Ovary (tissue), 3 donors: ENCODE measurements around the gene TFF2.

Experiments used
- EP300 ChIP-seq: sonication (generic); formaldehyde crosslinking; IDR thresholded peaks from one replicate; pipeline ENCODE4 v1.6.1; 2017; ENCODE audit warnings: antibody characterized with exemption
- TF ChIP-seq, protein P1 (sequence below), 3 donors: fragments of 450-650 bp in 2 of 3; fragments of 200-600 bp in 1 of 3; IDR thresholded peaks; one replicate each; pipeline versions ENCODE4 v1.5.1 to v1.8.0; 2016 to 2022; ENCODE audit warnings: antibody characterized with exemption in 3 of 3, mild to moderate bottlenecking in 1 of 3
- donor health status: DM: no; HTN: no; CAD: no.

DNA sequence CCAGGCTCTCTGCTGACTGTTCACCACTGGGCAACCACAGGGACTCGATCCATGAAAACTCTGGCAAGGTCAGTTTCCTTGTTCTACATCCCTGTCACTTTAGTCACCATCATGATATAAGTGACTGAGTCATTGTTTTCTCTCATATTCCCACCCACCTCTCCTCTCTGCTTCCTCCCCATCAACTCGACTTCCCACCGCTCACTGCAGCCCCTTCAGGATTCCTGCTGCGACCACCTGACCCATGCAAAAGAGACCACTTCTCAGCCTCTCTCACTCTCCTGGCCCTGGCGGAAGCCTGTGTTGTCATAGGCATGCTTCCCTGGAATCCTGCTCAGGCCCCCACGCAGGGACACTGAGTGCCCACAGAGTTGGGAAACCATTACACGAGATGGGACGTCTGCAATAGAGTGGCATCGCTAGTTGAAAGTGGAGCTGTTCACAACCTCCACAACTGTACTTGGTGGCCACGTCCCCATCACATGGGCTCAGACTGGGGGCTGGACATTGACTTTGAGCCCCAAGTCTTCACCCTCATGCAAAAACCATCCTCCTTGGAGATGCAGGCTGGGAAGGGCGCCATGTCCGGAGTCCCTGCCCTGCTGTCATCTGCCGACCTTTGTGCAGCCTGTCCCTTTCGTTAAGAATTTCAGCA is 1.8 kb upstream of the TFF2 start:
- TF ChIP-seq, protein P1, sequence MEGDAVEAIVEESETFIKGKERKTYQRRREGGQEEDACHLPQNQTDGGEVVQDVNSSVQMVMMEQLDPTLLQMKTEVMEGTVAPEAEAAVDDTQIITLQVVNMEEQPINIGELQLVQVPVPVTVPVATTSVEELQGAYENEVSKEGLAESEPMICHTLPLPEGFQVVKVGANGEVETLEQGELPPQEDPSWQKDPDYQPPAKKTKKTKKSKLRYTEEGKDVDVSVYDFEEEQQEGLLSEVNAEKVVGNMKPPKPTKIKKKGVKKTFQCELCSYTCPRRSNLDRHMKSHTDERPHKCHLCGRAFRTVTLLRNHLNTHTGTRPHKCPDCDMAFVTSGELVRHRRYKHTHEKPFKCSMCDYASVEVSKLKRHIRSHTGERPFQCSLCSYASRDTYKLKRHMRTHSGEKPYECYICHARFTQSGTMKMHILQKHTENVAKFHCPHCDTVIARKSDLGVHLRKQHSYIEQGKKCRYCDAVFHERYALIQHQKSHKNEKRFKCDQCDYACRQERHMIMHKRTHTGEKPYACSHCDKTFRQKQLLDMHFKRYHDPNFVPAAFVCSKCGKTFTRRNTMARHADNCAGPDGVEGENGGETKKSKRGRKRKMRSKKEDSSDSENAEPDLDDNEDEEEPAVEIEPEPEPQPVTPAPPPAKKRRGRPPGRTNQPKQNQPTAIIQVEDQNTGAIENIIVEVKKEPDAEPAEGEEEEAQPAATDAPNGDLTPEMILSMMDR (IDR thresholded peaks at IDR 0.05) = no peak
- no peak for TF ChIP-seq EP300
